UCSD-AML1 (cell line): ENCODE results near the gene DUSP28.
A peak's percentile ranks its signal among the peaks of the same experiment; 100 is the strongest.

ENCODE experiments used
- DNase-seq: peaks from one replicate; lab custom pipeline; 2025; ENCODE audit not compliant: unreplicated experiment; lab: John Stamatoyannopoulos, UW

DUSP28 gene

GRCh38 chr2:240572141-240573031, 12.2 kb downstream of the DUSP28 start:
- DNase-seq: no peak

GRCh38 chr2:240573071-240573515, 12.9 kb downstream of the DUSP28 start:
- no peak for DNase-seq

GRCh38 chr2:240573516-240574385, 13.6 kb downstream of the DUSP28 start:
- DNase-seq: no peak

- DNase-seq: no peak
Measured at GRCh38 chr2:240574386-240575100, 14.4 kb downstream of the DUSP28 start.

- no peak for DNase-seq
Measured at GRCh38 chr2:240575101-240575965, 15.2 kb downstream of the DUSP28 start.

DNA sequence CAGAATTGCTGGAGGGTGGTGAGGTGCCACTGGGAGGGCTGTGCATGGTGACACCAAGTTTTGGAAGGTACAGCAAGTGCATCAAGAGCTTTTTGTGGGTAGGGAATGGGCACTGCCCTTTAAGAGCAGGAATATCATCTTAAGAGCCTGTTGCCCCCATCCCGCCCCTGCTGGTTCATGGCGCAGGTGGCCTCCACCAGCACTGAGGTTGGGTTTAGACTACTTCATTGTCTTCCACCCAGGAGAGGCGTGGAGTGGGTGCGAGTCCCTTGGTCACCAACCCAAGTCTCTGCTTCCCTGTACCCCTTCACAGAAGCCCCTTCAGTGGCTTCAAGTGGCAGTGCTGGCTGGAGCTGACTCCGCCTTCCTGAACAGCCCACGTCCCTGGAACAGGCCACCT, 15.9 kb downstream of the DUSP28 start:
- no peak for DNase-seq

GRCh38 chr2:240576436-240577205, 16.5 kb downstream of the DUSP28 start:
- DNase-seq: no peak

- no peak for DNase-seq
Measured at GRCh38 chr2:240577281-240578109, 17.3 kb downstream of the DUSP28 start.

GRCh38 chr2:240578110-240578450, 17.9 kb downstream of the DUSP28 start:
- no peak for DNase-seq

GRCh38 chr2:240578488-240578887, 18.3 kb downstream of the DUSP28 start:
- no peak for DNase-seq

- no peak for DNase-seq
Measured at GRCh38 chr2:240579071-240579762, 19.1 kb downstream of the DUSP28 start.

DNA sequence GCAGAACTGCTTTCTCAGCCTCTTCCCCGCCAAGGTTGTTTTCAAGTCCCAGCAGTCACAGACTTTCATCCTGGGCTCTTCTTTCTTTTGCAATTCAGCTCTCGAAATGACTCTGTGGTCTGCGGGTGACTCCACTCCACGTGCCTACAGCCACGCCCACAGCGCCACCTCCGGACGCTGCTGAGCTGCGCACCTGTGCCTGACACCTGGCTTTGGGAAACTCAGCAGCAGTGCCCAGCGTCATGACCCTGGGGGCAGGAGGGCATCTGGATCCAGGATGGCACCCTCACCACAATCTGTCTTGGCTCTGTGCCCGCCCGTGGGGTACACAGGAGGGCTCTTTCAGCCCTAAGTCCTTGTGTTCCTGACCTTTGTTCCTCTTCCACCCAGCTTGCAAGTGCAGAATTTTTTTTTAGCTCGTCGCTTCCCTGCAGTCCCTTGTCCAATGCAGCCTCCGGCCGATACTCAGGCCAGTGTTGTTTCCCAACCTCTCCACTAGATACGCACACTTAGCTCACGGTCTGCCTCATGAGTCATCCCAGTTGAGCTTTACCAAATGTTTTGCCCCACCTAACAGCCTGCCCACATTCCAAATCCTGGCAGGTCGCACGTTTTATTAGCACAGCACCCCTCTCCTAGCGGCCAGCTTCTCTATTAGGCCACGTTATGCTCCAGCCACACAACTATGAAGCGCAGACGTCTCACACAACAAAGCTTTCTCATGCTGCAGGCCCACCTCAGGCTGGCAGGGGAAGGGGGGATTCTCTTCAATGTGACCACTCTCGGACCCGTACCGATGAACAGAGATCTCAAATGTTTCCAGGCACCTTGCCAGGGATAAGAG, 19.8 kb downstream of the DUSP28 start:
- no peak for DNase-seq

DNA sequence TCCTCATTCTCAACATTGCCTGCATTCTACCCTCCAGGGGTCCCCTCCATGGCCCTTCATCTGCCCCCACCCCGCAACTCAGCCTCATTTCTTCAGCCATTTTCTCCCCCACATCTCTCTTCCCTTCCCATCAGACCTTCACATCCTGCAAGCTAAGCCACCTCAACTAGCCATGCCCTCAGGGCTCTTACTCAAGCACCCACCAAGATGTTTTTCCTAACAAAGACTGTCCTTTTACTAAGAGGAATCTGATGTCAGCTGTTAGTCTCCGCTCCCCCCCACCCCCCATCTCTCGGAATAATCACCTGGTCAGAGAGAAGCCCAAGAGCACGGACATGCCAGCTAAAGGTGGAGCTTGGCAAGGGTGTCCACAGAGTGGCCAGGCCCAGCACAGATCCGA, 21.7 kb downstream of the DUSP28 start:
- DNase-seq: no peak

DNA sequence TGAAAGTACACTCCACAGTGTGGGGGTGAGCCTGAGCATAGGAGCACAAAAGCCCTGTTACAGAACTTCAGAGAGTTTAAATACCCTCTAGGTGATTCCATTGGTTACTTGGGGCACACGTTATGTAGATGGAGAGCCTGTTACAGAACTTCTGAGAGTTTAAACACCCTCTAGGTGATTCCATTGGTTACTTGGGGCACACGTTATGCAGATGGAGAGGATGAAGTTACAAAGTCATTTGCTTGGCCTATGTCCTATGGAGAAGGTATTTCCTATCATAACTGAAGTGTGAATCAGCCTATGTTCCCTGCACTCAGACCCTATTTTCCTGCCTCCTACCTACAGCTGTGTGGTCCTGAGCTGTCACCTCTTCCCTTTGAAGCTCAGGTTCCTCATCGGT, 22.6 kb downstream of the DUSP28 start:
- DNase-seq: no peak

GRCh38 chr2:240583774-240584173, 23.6 kb downstream of the DUSP28 start:
- DNase-seq: no peak

- DNase-seq: peak; percentile 55
Measured at GRCh38 chr2:240584486-240585031, 24.4 kb downstream of the DUSP28 start.

- no peak for DNase-seq
Measured at GRCh38 chr2:240585101-240585500, 24.9 kb downstream of the DUSP28 start.
